Measurements from ENCODE around the gene PKP3.
A peak's percentile ranks its signal among the peaks of the same experiment; 100 is the strongest.
"Not testable (repeated sequence)": the region's sequence is repeated elsewhere in the genome, so short reads cannot be mapped to it uniquely, and the experiment has no call there.

PKP3 gene

DNA sequence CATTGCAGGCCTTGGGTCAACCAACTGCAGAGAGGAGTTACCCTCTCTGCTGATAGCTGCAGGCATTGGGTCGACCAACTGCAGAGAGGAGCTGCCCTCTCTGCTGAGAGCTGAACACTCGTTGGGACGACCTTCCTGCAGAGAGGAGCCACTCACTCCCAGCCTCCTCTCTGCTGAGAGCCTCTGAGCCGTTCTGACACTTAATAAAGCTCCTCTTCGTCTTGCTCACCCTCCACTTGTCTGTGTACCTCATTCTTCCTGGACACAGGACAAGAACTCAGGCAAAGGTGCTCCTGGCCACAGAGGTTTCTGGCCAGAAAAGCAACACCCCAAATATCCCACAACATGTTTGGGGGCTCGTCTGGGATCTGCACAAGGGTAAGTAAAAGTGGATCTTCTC lies 7.5 kb upstream of the PKP3 start:
- H3K27ac ChIP-seq (ENCODE audit: low read depth in 2 of 2, low read length in 2 of 2) = no peak overlapping the region
- no peaks in the 10 kb centered on the region for H3K36me3 ChIP-seq (ENCODE audit: control insufficient read depth in 2 of 2, insufficient read depth in 2 of 2, low read length in 2 of 2)
- H3K9ac ChIP-seq (ENCODE audit: low read depth in 1 of 2, low read length in 2 of 2) = no peak overlapping the region
- peaks cover 0 to 5% of the 10 kb centered on the region in 2 donors for H3K27me3 ChIP-seq (ENCODE audit: control insufficient read depth in 2 of 2, insufficient read depth in 2 of 2, low read length in 2 of 2)
- no peak overlapping the region for H3K4me3 ChIP-seq (ENCODE audit: low read length in 2 of 2)
- peaks cover 0 to 4% of the 10 kb centered on the region in 2 donors for H3K9me3 ChIP-seq (ENCODE audit: control insufficient read depth in 2 of 2, low read length in 2 of 2)
- H3K4me1 ChIP-seq (ENCODE audit: control insufficient read depth in 2 of 2, insufficient read depth in 2 of 2, low read length in 2 of 2) = no peaks in the 10 kb centered on the region

DNA sequence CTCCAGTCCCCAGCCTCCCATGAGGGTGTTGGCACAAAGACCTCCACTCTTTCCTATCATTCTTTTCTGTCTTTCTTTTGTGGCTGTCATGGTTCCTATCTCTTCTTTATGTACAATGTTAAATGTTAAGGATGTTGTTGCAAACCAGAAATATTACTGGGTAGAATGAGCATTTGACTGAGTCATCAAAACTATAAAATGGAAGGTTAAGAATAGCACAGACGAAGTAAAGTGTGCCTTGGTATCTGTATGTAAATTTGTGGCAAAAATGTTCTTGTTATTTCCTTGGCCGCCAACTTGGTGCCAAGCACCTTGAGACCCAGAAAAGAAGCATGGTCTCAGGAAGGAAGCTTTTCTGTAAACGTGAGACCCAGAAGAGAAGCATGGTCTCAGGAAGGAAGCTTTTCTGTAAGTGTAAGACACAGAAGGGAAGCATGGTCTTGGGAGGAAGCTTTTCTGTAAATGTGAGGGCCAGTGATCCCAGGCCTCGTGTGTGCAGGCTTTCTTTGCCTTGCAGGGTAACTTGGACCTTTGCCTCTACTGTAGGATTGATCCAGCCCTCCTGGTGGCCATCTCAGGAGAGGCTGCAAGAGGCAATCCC lies 6.7 kb upstream of the PKP3 start:
- Histone ChIP-seq H3K4me3 (ENCODE audit: low read length in 2 of 2) (no peak overlapping the region), H3K36me3 (ENCODE audit: control insufficient read depth in 2 of 2, insufficient read depth in 2 of 2, low read length in 2 of 2) (no peaks in the 10 kb centered on the region), H3K27me3 (ENCODE audit: control insufficient read depth in 2 of 2, insufficient read depth in 2 of 2, low read length in 2 of 2) (peaks cover 0 to 5% of the 10 kb centered on the region in 2 donors), H3K9me3 (ENCODE audit: control insufficient read depth in 2 of 2, low read length in 2 of 2) (peaks cover 0 to 4% of the 10 kb centered on the region in 2 donors), H3K27ac (ENCODE audit: low read depth in 2 of 2, low read length in 2 of 2) (no peak overlapping the region), H3K9ac (ENCODE audit: low read depth in 1 of 2, low read length in 2 of 2) (no peak overlapping the region), H3K4me1 (ENCODE audit: control insufficient read depth in 2 of 2, insufficient read depth in 2 of 2, low read length in 2 of 2) (no peaks in the 10 kb centered on the region)

DNA sequence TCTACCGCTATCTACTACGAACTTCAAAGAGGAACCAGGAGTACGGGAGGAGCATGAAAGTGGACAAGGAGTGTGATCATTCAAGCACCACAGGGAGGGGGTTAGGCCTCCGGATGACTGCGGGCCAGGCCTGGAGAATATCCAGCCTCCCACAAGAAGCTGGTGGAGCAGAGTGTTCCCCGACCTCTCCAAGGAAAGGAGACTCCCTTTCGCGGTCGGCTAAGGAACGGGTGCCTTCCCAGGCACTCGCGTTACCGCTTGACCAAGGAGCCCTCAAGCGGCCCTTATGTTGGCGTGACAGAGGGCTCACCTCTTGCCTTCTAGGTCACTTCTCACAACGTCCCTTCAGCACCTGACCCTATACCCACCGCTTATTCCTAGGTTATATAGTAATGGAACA lies 4.6 kb upstream of the PKP3 start:
- not testable (repeated sequence) for H3K9me3 ChIP-seq (ENCODE audit: control insufficient read depth in 2 of 2, low read length in 2 of 2); H3K27ac ChIP-seq (ENCODE audit: low read depth in 2 of 2, low read length in 2 of 2); H3K36me3 ChIP-seq (ENCODE audit: control insufficient read depth in 2 of 2, insufficient read depth in 2 of 2, low read length in 2 of 2); H3K4me3 ChIP-seq (ENCODE audit: low read length in 2 of 2); H3K4me1 ChIP-seq (ENCODE audit: control insufficient read depth in 2 of 2, insufficient read depth in 2 of 2, low read length in 2 of 2); H3K9ac ChIP-seq (ENCODE audit: low read depth in 1 of 2, low read length in 2 of 2); H3K27me3 ChIP-seq (ENCODE audit: control insufficient read depth in 2 of 2, insufficient read depth in 2 of 2, low read length in 2 of 2)

DNA sequence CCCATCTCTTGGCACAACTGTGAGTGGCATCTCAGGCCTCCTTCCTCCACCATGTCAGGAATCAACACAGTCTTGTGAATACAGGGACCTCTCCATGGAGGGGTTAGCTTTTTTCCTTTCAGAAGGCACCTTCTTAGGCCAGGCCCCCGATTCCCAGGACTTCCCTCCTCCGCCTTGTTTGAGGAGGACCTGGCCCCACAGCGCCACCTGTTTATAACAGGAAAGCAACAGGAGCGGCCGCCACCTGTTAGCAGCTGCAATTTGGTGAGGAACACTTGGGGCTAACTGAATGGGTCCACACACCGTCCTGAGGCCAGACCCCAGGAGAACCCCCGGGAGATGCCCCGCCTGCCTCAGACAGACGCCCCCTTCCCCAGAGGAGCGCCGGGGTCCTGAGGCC lies 3.8 kb upstream of the PKP3 start:
- no peak overlapping the region for H3K27ac ChIP-seq (ENCODE audit: low read depth in 2 of 2, low read length in 2 of 2)
- H3K9ac ChIP-seq (ENCODE audit: low read depth in 1 of 2, low read length in 2 of 2) = no peak overlapping the region
- peaks cover 0 to 4% of the 10 kb centered on the region in 2 donors for H3K9me3 ChIP-seq (ENCODE audit: control insufficient read depth in 2 of 2, low read length in 2 of 2)
- no peak overlapping the region for H3K4me3 ChIP-seq (ENCODE audit: low read length in 2 of 2)
- H3K36me3 ChIP-seq (ENCODE audit: control insufficient read depth in 2 of 2, insufficient read depth in 2 of 2, low read length in 2 of 2) = no peaks in the 10 kb centered on the region
- H3K27me3 ChIP-seq (ENCODE audit: control insufficient read depth in 2 of 2, insufficient read depth in 2 of 2, low read length in 2 of 2) = no peaks in the 10 kb centered on the region
- peaks cover 6 to 10% of the 10 kb centered on the region in 2 donors for H3K4me1 ChIP-seq (ENCODE audit: control insufficient read depth in 2 of 2, insufficient read depth in 2 of 2, low read length in 2 of 2)

DNA sequence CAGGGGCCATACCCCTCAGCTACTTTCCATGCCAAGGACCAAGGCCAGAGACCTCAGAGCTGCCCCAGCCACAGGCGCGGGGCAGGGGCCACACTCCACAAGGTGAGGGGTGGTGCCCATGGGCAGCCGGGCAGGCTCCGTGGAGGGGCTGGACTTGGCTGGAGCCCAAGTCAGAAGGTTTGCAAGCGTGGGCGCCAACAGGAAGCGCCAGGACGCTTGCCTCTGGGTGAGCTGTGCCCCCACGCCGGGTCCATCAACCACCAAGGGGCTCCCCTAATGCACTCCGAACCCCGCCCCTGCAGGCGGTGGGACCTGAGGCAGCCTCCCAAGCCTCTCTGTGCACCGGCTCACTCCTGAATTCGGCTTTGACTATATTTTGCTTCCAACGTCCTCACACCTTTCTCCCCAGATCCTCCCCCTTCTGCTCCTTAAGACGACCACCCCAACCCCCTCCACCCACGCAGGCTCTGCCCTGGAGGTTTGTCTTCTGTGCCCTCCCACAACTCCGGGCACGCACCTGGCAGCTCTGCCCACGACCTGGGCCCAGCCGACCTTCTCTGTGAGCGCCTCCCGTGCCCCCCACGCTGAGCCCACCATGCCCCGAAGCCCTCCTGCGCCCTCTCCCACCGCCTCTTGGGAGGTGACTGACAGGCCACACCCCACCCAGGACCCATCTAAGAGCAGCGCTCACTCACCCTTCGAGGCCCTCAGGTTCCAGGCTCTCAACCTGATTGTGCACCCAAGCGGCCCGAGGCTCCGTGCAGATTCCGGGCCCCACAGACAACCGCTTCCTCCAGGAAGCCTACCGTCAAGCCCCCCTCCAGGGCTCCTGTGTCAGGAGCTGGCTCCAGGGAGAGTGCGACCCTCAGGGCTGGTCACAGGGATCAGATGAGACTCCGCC lies 2.6 kb upstream of the PKP3 start:
- H3K27me3 ChIP-seq (ENCODE audit: control insufficient read depth in 2 of 2, insufficient read depth in 2 of 2, low read length in 2 of 2) = no peaks in the 10 kb centered on the region
- no peak overlapping the region for H3K9ac ChIP-seq (ENCODE audit: low read depth in 1 of 2, low read length in 2 of 2)
- H3K4me1 ChIP-seq (ENCODE audit: control insufficient read depth in 2 of 2, insufficient read depth in 2 of 2, low read length in 2 of 2) = peaks cover 8 to 14% of the 10 kb centered on the region in 2 donors
- peaks cover 0 to 1% of the 10 kb centered on the region in 2 donors for H3K9me3 ChIP-seq (ENCODE audit: control insufficient read depth in 2 of 2, low read length in 2 of 2)
- no peak overlapping the region for H3K4me3 ChIP-seq (ENCODE audit: low read length in 2 of 2)
- no peak overlapping the region for H3K27ac ChIP-seq (ENCODE audit: low read depth in 2 of 2, low read length in 2 of 2)
- no peaks in the 10 kb centered on the region for H3K36me3 ChIP-seq (ENCODE audit: control insufficient read depth in 2 of 2, insufficient read depth in 2 of 2, low read length in 2 of 2)

DNA sequence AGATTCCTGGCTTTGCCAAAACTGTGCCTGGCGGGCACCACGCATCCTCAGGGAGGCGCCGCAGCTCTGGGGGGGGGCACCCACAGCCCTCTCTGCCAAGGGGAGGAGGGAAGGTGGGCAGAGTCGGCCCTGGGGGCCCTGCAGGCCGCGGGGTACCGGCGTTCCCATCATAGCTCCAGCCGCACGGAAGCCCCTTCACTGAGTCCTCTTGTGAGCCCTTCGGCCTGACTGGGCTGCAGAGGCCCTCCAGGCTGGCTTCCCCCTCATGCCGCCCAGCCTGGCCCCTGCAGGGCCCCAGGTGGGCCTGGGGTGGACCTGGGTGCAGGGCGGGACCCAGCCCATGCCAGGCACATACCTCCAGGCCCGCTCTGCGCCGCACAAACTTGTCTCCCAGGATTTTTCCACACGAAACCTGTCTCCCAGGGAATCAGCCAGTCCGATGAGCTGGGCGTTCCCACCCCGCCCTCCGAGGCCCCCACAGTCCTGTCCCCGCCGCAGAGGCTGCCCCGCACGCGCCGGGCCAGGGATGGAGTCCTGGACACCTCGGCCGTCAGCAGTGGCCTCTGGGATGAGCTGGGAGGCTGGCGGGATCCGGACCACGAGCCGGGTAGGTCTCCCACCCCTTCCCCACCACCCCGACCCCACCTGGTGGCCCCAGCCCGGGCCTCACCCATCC lies 1.8 kb upstream of the PKP3 start:
- H3K4me1 ChIP-seq (ENCODE audit: control insufficient read depth in 2 of 2, insufficient read depth in 2 of 2, low read length in 2 of 2) = peaks cover 8 to 14% of the 10 kb centered on the region in 2 donors
- no peaks in the 10 kb centered on the region for H3K27me3 ChIP-seq (ENCODE audit: control insufficient read depth in 2 of 2, insufficient read depth in 2 of 2, low read length in 2 of 2)
- H3K9me3 ChIP-seq (ENCODE audit: control insufficient read depth in 2 of 2, low read length in 2 of 2) = no peaks in the 10 kb centered on the region
- H3K36me3 ChIP-seq (ENCODE audit: control insufficient read depth in 2 of 2, insufficient read depth in 2 of 2, low read length in 2 of 2) = peaks cover 0 to 3% of the 10 kb centered on the region in 2 donors
- H3K9ac ChIP-seq (ENCODE audit: low read depth in 1 of 2, low read length in 2 of 2) = no peak overlapping the region
- no peak overlapping the region for H3K4me3 ChIP-seq (ENCODE audit: low read length in 2 of 2)
- H3K27ac ChIP-seq (ENCODE audit: low read depth in 2 of 2, low read length in 2 of 2) = no peak overlapping the region

DNA sequence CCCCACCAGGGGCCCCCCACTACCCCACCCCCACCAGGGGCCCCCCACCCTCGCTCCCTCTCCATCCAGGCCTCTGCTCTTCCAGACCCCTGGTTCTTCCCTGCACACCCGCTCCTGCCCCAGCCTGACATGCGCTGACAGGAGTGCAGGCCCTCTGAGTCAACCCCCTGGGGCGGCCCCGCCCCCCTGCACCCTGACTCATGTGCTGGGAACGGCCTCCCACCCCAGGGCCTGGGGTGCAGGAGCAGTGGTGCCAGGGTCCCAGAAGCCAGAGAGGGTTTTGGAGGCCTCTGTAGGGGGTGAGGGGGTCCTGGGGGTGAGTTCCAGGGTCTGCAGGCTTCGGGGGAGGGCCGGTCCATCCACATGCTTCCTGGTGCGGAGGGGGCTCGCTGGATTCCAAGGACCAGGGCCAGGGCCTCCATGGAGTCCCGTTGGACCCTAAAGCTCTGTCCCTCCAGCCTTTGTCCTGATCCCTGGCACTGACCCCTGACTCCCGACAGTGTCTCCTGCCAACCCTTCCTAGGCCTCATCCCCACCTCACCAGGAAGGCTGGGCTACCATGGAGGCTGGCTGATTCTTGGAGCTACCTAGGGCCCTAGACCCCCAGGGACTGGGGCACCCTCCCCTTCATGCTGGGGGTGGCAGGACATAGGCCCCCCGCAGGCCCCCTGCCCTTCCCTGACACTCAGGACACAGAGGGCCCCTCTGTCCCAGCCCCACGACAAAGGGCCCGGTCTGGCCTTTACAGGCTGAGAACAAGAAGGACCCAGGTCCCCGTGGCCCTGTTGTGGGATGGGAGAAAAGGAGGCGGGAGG lies 583 bp upstream of the PKP3 start:
- Histone ChIP-seq H3K9me3 (ENCODE audit: control insufficient read depth in 2 of 2, low read length in 2 of 2) (no peaks in the 10 kb centered on the region), H3K4me3 (ENCODE audit: low read length in 2 of 2) (peak overlapping the region; percentile 77 to 83), H3K36me3 (ENCODE audit: control insufficient read depth in 2 of 2, insufficient read depth in 2 of 2, low read length in 2 of 2) (peaks cover 0 to 7% of the 10 kb centered on the region in 2 donors), H3K4me1 (ENCODE audit: control insufficient read depth in 2 of 2, insufficient read depth in 2 of 2, low read length in 2 of 2) (peaks cover 8 to 14% of the 10 kb centered on the region in 2 donors), H3K27ac (ENCODE audit: low read depth in 2 of 2, low read length in 2 of 2) (peak overlapping the region; percentile 88 to 93), H3K9ac (ENCODE audit: low read depth in 1 of 2, low read length in 2 of 2) (peak overlapping the region; percentile 32 to 96), H3K27me3 (ENCODE audit: control insufficient read depth in 2 of 2, insufficient read depth in 2 of 2, low read length in 2 of 2) (no peaks in the 10 kb centered on the region)

DNA sequence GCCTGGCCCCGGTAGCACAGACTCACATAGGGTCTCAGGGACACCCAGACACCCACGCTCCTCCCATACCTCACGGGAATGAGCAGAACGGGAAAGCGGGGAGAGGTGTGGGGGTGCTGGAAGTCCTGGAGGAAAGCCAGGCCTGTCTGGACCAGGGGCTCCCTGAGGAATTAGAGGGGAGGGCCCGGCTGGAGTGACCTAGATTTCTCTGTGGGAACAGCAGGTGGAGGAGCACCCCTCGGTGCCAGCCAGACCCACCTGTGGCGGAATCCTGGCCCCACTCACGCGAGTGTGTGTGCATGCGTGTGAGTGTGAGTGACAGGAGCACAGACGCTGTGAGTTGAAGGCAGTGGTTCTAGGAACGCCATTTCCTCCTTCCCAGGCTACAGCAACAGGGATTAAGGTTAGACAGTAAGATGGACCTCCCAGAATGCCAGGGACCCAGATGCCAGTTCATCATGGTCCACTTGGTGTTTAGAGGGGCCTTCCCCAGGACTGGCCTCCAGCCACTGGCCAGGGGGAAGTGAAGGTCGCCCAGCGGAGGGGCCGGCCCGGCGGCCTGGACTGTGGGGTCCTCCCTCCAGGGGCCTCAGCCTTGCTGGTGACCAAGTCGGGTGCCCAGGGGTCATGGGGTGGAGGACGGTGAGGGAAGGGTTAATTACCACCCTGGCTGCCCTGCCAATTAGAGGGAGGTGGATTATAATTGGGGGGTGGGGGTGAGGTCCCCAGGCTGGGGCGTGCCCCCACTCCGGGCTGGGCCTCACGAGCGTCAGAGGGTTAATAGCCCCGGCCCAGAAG lies 1.0 kb downstream of the PKP3 start:
- peaks cover 8 to 14% of the 10 kb centered on the region in 2 donors for H3K4me1 ChIP-seq (ENCODE audit: control insufficient read depth in 2 of 2, insufficient read depth in 2 of 2, low read length in 2 of 2)
- peaks cover 0 to 11% of the 10 kb centered on the region in 2 donors for H3K36me3 ChIP-seq (ENCODE audit: control insufficient read depth in 2 of 2, insufficient read depth in 2 of 2, low read length in 2 of 2)
- peak overlapping the region; percentile 77 to 83 for H3K4me3 ChIP-seq (ENCODE audit: low read length in 2 of 2)
- H3K27ac ChIP-seq (ENCODE audit: low read depth in 2 of 2, low read length in 2 of 2) = peak overlapping the region; percentile 88 to 93
- H3K9me3 ChIP-seq (ENCODE audit: control insufficient read depth in 2 of 2, low read length in 2 of 2) = no peaks in the 10 kb centered on the region
- no peaks in the 10 kb centered on the region for H3K27me3 ChIP-seq (ENCODE audit: control insufficient read depth in 2 of 2, insufficient read depth in 2 of 2, low read length in 2 of 2)
- H3K9ac ChIP-seq (ENCODE audit: low read depth in 1 of 2, low read length in 2 of 2) = peak overlapping the region; percentile 83 to 96

DNA sequence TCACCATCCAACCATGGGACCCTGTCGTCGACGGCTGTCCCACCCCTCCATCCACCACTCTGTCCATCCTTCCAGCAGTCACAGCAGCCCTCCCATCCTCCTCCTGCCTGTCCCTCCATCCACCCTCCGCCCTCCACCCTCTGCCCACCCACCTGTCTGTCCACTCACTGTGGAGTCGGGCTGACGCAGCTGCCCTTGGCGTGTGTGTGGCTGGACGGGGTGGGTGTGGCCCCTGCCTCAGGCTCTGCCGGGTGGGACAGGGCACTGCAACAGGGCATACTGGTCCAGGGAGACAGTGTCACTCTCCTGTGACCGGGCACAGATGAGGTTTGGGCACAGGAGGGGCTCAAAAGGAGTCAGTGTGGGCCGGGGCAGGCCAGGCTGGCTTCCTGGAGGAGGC lies 1.9 kb downstream of the PKP3 start:
- H3K27me3 ChIP-seq (ENCODE audit: control insufficient read depth in 2 of 2, insufficient read depth in 2 of 2, low read length in 2 of 2) = no peaks in the 10 kb centered on the region
- peaks cover 0 to 11% of the 10 kb centered on the region in 2 donors for H3K36me3 ChIP-seq (ENCODE audit: control insufficient read depth in 2 of 2, insufficient read depth in 2 of 2, low read length in 2 of 2)
- peak overlapping the region; percentile 9 to 77 for H3K4me3 ChIP-seq (ENCODE audit: low read length in 2 of 2)
- no peaks in the 10 kb centered on the region for H3K9me3 ChIP-seq (ENCODE audit: control insufficient read depth in 2 of 2, low read length in 2 of 2)
- peak overlapping the region in 1 of 2 donors; percentile 93 for H3K27ac ChIP-seq (ENCODE audit: low read depth in 2 of 2, low read length in 2 of 2)
- H3K9ac ChIP-seq (ENCODE audit: low read depth in 1 of 2, low read length in 2 of 2) = peak overlapping the region in 1 of 2 donors; percentile 96
- H3K4me1 ChIP-seq (ENCODE audit: control insufficient read depth in 2 of 2, insufficient read depth in 2 of 2, low read length in 2 of 2) = peaks cover 8 to 14% of the 10 kb centered on the region in 2 donors
